Retinal pigment epithelial cell (primary cell): ENCODE measurements around the gene RMI2.
"Not testable (repeated sequence)": the region's sequence is repeated elsewhere in the genome, so short reads cannot be mapped to it uniquely, and the experiment has no call there.

Source experiments
- DNase-seq: peaks from one replicate; pipeline ENCODE4 v3.0.0-alpha.2; 2010; ENCODE audit warnings: low read depth
- H3K4me3 ChIP-seq: 2 replicates; pipeline ENCODE4 v1.5.1; 2011; ENCODE audit warnings: mild to moderate bottlenecking, low read length, control low read depth, moderate library complexity
- TF ChIP-seq, protein P1 (sequence below): conservative IDR thresholded peaks from 2 replicates; pipeline ENCODE4 v1.5.1; 2011; ENCODE audit warnings: low read depth, low read length, control low read depth, inconsistent platforms

Gene RMI2

DNA sequence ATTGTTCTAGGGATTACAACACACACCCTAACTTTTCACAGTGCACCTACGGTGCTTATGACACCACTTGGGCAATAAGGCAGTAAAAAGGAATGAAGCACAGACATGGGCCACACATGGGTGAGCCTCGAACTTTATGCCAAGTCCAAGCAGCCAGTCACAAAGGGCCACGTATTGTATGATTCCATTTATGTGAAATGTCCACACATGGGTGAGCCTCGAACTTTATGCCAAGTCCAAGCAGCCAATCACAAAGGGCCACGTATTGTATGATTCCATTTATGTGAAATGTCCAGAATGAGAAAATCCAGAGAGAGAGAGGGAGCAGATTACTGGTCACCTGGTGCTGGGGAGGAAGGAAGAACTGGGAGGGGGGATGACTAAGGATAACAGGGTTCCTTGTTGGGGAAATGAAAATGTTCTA lies 22.2 kb downstream of the RMI2 start:
- no peak overlapping the region for H3K4me3 ChIP-seq
- TF ChIP-seq, protein P1, sequence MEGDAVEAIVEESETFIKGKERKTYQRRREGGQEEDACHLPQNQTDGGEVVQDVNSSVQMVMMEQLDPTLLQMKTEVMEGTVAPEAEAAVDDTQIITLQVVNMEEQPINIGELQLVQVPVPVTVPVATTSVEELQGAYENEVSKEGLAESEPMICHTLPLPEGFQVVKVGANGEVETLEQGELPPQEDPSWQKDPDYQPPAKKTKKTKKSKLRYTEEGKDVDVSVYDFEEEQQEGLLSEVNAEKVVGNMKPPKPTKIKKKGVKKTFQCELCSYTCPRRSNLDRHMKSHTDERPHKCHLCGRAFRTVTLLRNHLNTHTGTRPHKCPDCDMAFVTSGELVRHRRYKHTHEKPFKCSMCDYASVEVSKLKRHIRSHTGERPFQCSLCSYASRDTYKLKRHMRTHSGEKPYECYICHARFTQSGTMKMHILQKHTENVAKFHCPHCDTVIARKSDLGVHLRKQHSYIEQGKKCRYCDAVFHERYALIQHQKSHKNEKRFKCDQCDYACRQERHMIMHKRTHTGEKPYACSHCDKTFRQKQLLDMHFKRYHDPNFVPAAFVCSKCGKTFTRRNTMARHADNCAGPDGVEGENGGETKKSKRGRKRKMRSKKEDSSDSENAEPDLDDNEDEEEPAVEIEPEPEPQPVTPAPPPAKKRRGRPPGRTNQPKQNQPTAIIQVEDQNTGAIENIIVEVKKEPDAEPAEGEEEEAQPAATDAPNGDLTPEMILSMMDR: no peak
- no peak for DNase-seq

DNA sequence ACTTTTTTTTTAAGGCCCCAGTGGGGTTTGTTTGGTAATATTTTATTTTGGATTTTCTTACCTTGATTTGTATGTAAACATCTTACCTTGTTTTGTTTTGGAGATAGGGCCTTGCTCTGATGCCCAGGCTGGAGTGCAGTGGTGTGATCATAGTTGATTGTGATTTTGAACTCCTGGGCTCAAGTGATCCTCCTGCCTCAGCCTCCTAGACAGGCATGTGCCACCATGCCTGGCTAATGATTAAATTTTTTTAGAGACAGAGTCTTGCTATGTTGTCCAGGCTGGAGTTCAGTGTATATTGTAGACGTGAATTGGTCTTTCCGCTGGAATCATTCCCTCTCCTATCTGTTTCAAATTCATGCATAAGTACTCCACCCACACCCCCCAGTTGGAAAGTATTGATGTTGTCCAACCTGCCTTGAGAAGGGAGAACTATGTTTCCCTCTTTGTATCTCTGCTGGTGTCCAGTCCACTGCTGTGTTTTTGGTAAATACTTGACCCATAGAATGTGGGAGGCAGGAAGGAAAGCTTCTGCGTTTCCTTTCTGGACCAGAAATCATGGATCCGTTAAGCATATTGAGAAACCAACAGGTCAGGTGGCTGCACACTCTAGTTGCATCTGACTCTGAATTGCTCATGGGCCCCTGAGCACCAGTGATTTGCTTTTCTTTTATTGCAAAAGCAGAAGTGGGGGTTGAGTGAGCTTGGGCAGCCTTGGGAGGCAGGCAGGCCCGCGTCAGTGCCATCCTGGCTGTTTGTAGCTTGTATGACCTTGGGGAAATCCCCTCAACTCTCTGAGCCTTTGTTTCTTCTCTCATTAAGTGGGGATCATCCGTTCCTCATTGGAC lies 25.0 kb downstream of the RMI2 start:
- no peak for DNase-seq
- TF ChIP-seq, protein P1: no peak
- H3K4me3 ChIP-seq: no peak overlapping the region

- H3K4me3 ChIP-seq: not testable (repeated sequence)
Observed at GRCh38 chr16:11370932-11371279, 25.6 kb downstream of the RMI2 start.

GRCh38 chr16:11372073-11372828 lies 27.0 kb downstream of the RMI2 start:
- DNase-seq: no peak
- H3K4me3 ChIP-seq: no peak overlapping the region
- TF ChIP-seq, protein P1: no peak

More at GRCh38 chr16:11370932-11371279, 25.6 kb downstream of the RMI2 start:
- not testable (repeated sequence) for DNase-seq

DNA sequence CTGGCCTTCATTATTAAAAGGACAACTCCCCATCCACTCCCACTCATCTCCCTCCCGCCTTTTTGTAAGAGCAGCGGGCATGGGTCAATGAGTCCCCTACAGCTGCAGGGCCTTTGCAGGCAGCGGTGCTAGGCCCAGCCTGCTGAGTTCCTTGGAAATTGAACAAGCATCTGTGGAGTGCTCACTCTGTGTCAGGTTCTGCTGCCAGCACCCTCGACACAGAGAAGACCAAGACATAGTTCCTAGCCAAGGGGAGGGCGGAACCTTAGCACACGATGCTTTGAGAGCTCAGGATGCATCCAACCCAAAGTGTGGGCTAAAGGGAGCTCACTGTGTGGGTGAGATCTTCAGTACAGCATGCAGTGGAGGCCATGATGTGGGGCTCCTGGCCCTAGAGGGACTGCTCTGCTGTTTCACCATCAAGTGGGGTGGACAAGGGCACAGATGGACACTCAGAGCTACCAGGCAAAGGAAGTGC lies 27.6 kb downstream of the RMI2 start:
- no peak for DNase-seq
- TF ChIP-seq, protein P1: no peak
- no peak overlapping the region for H3K4me3 ChIP-seq

DNA sequence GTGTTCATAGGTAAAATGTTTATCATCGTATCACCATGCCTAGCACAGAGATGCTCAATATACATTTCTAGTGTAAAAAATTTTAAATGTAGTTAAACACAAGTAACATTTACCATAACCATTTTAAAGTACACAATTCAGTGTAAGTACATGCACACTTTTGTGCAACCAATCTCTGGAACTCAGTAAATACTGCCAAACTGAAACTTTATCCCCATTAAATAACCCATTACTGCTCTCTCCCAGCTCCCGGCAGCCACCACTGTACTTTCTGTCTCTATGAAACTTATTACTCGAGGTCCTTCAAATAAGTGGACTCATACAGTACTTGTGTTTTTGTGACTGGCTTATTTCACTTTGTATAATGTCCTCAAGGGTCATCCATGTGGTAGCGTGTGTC lies 29.0 kb downstream of the RMI2 start:
- no peak for DNase-seq
- TF ChIP-seq, protein P1: no peak
- H3K4me3 ChIP-seq: no peak overlapping the region

DNA sequence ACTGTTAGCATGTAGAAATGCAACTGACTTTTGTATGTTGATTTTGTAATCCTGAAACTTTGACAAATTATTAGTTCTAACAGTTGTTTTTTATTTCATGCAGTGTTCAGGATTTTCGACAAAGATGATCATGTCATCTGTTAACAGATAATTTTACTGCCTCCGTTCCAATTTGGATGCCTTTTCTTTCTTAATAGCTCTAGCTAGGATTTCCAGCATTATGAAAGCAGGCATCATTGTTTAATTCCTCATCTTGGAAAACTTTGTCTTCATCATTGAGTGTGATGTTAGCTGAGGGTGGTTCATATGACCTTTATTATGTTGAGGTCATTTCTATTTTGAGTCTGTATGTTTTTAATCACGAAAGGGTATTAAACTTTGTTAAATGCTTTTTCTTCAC lies 31.9 kb downstream of the RMI2 start:
- DNase-seq: no peak
- TF ChIP-seq, protein P1: no peak
- no peak overlapping the region for H3K4me3 ChIP-seq

GRCh38 chr16:11378951-11379350 lies 33.7 kb downstream of the RMI2 start:
- not testable (repeated sequence) for DNase-seq, H3K4me3 ChIP-seq
